Epidermal melanocyte (primary cell): ENCODE data around the gene SCUBE2.
A peak's percentile ranks its signal among the peaks of the same experiment; 100 is the strongest.

ENCODE experiments used
- DNase-seq: peaks from one replicate; pipeline ENCODE4 v3.0.0; 2011; ENCODE audit warnings: low spot score; ENCODE audit not compliant: insufficient read length

The SCUBE2 gene

DNA sequence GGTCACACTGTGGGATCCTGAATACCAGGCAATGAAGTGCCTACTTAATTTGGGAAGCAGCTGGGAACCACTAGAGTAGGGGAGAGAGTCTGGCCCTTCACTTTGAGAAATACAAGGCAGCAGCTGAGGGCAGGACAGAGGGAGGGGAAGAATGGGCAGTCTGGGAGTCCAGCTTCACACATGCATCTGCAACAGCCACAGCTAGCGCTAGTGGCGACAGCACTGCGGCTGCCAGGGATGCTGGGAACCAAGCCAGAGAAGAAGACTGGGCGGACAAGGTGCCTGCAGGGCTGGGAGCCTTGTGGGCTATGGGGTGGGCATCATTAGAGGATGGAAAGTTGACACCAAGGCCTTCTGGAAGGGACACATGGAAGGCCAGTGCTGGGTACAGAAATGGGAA is 15.8 kb downstream of the SCUBE2 start:
- DNase-seq, result no peak

DNA sequence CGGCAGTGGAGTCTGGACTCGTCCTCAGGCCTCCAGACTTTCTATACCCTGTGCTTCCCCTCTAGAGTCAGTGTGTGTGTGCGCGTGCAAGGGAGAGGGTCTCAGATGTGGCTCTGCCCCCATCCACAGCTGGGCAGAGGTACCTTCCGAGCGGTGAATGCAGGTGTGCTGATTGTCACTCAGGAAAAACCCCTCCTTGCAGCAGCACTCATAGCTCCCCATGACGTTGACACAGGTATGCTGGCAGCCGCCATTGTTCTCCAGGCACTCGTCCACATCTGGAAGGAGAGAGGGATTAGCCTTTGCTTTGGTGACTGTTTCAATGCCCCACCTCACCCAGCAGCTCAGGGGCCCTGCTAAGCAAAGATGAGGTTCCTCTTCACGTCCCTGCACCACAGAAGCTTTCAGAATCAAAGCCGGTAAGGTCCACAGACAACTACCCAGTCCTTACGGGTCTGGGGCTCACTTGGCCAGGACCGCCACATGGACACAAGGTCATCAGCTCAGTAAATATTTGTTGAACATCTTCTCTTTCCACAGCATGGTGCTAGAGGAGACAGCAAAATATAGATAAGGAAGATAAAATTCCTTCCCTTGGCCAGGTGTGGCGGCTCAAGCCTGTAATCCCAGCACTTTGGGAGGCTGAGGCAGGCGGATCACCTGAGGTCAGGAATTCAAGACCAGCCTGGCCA is 16.9 kb downstream of the SCUBE2 start:
- DNase-seq, result no peak

DNA sequence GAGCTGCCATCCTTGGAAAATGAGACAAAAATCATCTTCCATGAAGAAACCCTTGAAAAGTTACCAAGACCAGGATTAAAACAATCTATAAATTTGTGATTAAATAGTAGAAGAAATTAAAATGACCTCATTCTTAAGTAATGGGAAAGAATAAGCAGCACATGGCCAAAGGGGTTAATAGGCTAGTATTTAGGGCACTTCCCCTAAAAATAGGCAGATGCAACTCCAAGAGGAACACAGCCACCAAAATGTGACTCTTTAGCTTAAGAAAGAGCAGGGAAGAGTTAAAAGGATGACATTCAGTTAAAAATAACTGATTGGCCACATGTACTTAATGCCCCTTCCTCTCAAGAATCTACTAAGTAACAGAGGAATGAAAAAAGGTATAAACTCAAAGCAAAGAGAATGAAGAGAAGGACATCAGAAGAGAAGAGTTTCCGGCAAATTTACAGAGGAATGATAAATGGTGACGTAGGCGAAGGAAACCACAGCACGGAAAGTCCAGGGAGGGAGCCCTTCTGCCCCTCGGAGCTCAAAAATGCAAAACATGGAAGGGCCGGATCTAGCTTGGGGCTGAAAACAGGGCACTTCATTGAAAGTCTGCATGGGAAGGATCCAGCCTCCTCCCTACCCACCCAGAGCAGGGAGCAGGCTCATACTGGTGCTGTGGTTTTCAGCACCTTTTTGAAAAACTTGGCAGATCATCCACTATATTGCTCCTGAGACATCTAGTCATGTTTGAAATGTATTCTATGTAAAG is 17.8 kb downstream of the SCUBE2 start:
- no peak for DNase-seq

DNA sequence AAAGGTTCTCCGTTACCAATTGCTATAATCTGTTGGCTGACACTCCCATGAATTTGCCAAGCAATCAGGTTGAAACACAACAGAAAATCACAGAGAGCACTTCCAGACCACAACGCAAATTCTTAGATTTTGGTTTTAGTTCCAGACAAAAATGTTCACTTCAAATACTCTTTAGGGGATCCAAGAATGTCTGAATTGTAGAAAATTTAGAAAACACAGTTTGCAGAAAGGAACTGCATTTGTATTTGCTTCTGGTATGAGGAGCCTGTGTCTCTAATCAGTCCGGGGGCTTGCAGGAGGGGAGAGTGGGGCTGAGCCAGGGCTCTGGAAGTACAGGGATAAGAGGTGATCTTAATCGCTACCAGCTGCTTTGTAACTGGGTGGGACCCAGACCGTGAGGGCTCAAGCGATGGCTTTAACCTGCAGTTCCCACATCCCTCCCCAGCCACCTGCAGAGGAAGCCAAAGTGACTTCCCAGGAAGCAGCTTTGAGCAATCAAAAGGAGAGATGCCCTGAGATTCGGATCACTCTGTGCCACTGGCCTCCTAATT is 18.7 kb downstream of the SCUBE2 start:
- no peak for DNase-seq

DNA sequence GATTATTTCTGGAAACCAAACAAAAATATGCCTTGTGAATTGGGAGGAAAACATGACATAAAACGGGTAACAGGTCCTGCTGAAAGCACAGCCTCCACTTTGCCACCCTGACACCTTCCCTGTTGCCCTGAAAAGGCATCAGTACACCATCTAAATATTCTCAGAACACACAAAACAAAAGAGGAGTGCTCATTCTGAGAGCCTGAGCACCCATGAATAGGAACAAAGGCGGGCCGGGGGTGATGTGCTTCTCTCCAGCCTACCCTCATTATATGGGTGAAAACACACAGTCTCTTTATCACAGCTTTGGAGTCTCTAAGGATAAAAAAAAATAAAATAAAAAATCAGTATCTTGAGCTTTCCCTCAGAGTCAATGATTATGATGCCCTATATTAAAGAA is 19.7 kb downstream of the SCUBE2 start:
- DNase-seq, result no peak

DNA sequence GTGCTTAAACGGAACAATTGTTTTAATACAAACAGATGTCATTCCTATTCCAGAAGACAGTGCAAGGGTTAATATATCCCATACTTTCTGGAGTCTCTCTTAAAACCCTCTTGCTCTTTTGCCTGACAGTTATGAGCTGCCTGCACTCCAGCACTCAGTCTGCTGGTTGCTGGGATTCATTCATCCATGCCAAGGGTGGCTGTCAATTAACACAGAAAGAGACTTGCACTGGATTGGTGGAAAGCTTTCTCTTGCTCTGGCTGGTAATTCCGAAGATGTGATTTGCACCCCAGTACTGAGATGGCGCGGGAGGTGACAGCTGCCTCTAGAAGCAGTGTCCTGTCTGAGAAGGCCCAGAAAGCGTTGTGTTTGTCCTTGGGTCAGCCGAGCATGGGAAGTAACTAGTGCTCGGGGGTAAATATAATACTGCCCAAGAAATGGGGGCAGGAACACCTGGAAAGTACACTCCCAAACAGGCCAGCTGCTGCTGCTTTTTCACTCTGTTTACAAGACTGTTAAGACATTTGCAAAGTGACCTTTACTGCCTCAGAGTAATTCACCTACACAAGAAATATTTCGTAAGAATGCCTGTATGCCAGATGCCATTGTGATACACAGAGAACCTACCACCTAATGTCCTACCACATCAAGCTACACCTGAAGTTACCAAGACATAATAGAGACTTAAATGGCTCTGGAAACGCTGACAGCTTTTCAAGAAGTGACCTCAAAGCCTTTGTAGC is 20.5 kb downstream of the SCUBE2 start:
- DNase-seq, result no peak

DNA sequence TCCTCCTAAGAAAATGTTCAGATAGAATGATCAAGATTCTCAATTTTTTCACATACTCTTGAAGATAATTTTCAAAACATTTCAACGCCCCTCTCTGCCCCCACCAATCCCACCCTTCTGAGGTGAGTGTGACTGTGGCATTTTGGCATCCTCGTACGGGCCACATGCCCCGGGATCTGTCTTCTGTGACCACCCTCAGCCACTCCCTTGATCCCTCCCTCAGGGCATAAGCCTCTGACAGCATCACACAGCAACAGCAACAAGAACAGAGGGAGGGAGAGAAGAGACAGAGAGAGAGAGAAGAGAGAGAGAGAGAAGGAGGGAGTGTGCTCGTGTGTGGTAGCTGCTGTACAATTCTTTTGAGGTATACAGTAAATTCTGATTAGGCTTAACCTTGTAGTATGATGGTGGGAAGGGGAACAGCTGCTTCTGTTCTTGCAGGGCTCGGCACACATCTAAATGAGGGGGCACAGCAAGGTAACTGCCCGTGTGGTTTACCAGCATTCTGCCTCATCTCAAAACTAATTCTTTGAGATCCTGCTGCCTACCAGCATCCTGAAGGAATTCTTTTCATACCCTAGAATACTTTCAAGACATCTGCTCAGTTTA is 21.4 kb downstream of the SCUBE2 start:
- DNase-seq, result no peak

DNA sequence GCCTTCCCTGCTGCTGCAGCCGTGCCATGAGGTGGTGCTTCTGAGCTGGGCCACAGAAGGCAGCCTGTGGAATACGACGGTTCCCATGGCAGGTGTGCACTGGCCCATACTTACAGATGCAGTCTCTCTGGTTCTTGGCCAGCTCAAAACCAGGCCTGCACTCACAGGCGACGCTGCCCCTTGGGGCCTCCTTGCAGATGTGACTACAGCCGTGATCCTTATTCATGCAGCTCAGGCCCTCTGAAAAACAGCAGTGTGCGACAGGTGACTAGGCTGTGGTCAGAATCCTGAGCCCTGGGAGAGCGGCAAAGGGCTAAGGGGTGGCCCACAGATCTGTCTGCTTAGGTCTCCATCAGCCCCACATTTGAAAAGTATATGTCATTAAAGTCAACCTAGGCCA is 22.1 kb downstream of the SCUBE2 start:
- DNase-seq, result no peak

DNA sequence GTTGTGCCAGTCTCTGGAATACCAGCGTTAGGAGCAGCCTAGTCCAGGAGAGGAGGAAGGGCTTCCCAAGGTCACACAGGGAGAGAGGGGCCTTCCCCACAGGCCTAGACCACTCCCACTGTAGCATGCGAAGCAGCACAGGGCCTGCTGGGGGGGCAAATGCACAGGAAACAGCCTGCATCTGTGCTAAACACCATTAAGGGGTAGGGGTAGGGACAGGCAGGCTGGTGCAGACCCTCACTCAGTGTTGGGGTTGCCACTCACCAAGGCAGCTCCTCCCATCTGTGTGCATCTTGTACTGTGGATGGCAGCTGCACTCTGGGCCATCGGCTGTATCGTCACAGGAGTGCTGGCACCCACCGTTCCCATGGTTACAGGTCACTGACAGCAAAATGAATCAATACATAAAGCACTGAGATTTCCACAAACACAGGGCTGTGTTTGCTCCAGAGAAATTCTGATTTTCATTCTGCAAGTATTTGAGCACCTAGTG is 24.9 kb downstream of the SCUBE2 start:
- no peak for DNase-seq

DNA sequence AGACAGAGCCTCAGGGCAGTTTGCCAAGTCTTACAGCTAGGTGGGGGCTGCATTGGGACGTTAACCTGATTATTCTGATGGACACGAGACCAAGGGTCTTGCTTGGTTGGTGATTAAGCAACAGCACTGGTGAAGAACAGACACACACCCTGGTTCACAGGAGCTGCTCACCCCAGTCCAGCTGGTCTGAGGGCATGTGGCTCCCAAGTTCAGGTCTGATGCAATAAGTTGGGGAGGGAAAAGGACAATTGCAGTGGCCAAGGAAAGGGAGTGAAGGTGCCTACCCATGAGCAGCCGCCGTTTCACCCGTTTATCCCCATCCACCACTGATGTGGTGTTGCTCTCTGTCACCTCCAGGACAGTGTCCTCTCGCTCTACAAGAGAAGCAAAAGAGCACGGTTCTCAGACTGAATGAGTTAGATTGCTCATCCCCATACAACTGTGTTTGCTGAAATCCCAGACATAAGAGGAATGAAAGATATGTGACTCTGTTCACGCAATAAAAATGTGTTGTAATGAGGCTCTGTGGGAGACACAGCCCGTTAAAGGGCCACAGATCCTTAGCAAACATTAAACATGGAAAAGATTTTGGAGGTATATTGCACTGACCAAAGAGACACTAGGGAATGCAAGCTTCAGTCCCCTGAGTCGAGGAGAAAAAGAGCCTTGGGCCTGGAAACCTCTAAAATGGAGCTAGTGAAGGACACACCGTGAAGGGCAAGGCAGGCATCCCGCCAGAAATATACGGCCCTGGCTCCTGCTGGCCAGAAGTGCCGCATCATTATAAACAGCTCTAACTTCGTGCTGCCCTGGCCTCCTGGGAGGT is 25.6 kb downstream of the SCUBE2 start:
- DNase-seq, result no peak

DNA sequence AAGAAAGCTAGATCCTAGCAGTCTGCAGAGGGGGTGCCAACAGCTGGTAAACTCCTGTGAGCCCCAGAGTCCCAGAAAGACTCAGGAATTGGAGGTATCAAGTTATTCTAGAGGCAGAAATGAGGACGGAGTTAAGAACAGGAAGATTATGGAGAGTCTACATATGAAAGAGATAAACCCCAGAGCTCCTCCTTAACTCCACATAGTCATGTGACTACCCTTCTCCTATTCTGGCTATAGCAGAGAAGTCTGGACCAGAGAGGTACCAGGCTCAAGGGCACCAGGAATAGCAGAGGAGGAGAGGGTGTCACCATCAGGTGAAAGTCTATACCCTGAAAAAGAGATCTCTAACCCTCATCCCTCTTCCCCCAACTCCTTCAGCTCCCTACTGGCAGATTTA is 29.6 kb downstream of the SCUBE2 start:
- no peak for DNase-seq

DNA sequence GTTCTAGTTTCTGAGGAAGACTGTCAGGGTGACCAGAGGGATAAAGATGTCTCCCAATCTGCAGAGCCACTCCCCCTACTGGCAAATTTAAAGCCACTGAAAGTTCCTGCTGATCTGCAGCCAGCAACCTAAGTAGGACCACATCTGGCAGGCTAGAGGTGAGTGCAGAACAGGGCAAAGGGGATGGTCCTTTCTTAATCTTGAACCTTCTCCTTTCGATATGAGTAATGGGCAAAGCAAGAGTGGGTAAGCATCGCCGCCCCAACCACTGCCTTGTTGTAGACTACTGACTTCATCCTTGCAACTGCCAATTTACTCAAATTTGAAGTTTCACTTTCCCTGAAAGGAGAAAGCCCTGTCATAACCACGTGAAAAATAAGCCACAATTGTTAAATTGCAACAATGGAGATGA is 30.7 kb downstream of the SCUBE2 start:
- no peak for DNase-seq

DNA sequence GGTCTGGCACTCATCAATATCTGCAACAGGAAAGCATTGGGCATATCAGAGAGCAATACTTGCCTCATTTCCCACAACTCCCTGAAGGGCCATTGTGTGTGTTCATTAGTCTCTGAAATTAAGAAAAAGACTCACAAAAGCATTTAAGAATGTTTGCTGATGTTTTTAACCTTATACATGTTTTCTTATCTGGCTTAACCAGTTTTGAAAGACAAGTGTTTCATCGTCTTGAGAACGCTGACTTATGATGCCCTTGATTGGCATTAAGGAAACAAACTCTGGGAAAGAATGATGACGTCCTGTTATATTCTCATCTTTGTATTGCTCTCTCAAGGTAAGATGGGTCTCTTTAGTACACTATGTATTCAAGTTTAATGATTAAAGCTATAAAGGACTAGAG is 32.0 kb downstream of the SCUBE2 start:
- no peak for DNase-seq

DNA sequence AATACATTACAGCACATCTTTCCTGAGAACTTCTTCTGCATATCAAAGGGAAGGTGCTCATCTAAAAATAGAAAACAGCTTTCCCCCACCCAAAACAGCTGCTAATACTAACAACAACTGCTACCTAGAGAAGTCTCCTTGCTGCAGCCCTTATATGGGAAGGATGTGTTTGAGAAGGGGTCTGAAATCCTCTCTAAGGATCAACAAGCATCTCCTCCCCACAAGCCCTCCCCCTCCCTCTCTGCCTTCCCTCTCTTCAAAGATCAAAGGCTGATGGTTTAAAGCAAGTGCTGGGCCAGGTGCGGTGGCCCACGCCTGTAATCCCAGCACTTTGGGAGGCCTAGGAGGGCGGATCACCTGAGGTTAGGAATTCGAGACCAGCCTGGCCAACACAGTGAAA is 33.5 kb downstream of the SCUBE2 start:
- no peak for DNase-seq

DNA sequence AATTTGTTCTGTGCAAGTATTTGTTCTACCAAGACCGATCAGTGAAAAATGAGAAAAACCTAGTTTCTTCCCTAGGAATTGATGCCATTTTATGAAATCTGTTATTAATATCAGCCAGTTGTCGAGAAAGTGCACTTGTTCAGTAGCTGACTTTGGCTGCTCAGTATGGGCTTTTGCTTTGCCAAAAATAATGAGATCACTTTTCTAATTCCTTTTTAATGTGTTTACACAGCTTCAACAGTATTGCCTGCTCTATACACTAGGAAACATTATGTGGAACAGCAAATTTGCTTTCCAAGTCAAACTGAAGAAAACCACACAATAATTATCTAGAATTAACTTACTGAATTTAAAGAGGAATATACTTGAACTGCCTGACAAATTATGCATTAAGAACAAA is 34.4 kb downstream of the SCUBE2 start:
- no peak for DNase-seq

DNA sequence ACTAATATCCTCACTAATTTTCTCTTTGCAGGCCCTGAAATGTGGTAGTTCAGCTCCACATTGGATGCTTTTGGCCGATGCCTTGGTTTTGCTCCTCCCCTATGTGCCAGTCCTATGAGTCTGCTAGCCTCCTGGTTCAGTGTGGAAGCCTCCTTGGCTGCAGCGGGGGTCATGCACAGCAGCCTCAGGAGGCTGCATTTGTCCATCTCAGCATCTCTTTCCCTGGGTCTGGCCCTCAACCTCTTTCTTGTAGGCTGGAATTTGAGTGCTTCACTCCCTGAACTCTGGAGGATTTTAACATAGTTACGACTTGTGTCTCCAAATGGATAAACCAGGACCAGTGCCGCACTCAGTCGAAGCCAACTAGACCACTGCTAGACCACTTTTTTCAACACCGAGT is 34.9 kb downstream of the SCUBE2 start:
- no peak for DNase-seq

DNA sequence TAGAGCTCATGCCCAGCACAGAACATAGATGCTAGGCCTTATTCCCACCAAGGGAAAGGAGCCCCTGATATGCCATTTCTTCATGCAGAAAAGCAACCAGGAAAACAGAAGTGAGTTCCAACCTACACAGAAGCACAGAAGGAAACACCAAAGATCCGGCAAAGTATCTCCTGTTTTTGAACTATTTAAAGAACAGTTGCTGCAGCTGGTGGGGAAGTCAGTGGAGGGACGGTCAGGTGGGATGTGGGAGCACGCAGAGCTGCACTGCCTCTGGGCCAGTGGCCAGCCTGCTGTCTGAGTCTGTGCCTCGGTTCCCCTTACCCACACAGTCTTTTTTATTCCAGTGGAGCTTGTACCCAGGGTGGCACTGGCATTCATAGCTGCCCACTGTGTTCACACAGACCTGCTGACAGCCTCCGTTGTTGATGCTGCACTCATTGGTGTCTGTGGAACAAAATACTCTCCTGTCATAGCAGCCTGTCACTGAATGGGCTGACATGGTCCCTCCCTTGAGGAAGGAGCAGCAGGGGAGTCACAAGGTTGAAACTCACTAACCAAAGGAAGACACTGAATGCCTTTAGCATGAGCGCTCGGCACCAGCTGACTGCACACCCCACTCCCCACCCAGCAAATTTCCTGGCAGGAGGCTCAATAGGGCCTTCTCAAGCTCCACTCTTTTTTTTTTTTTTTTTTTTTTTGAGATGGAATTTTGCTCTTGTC is 37.9 kb downstream of the SCUBE2 start:
- peak; percentile 67 for DNase-seq

DNA sequence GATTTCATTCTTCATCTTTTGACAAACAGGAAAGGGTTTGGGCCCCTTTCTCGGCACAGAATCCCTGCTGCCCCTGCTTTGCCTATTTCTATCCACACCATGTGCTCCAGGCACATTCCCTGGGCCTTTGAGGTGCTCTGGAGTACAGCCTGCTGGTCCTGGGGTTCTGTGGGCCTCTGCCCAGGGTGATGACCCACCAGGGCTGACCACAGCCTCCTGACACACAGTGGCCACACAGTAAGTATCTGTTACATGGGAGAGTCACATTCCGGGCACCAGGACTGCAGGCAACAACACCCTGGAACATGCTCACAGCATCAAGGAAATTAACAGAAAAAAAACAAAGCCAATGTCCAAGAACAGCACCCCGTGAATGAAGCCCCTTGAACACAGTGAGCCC is 39.1 kb downstream of the SCUBE2 start:
- no peak for DNase-seq

DNA sequence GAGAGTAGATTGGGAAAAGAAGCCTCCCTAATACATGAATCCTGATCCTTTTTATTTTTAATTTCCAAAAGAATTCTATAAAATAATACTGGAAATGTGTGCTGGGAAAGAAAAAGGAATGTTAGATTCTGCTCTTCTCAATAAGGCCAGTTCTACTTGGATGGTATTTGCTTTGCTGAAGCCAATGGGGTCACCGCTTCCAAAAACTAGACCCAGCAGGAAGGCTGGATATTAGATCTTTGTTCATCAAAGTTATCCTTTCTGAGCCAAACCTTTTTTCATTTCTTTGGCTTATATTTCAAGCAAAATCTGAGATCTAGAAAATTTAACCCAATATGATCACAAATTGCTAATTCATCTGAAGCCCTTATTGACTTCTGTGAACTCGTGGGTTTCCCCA is 41.4 kb downstream of the SCUBE2 start:
- no peak for DNase-seq

DNA sequence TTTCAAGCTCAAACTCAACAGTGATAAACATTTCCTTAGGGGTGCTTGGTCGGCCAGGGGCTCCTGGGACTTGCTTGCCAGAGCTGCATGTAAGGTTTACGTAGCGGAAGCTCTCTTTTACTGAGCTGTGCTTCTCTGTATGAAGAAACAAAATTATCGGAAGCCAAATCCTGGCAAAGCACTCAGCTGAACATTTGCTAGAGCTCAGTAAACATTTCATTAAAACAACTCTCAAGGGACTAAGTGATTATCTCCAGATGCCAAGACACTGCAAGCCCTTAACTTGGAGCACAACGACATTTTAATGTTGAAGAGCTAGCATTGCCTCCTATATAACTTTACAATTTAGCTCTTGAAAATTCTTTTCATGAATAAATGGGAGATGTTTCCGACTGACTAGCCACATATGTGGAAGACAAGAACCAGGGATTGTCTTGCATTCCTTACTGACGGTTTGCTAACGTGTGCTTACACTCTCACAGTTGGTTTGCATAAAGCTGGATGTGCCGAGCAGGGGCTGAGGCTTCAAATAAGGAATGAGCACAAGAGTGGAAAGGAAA is 43.4 kb downstream of the SCUBE2 start:
- no peak for DNase-seq
